Stimulated activated CD8-positive, alpha-beta memory T cell treated with anti-CD3 and anti-CD28 coated beads, Interleukin-12 subunit alpha, Interleukin-12 subunit beta, amount 100 ng/mL, for 24 hours (primary cell): ENCODE data around the gene SMPDL3A.

Source experiments
- DNase-seq: peaks from one replicate; pipeline ENCODE4 v3.0.0-alpha.2; 2020; ENCODE audit errors: extremely low read depth

The SMPDL3A gene

DNA sequence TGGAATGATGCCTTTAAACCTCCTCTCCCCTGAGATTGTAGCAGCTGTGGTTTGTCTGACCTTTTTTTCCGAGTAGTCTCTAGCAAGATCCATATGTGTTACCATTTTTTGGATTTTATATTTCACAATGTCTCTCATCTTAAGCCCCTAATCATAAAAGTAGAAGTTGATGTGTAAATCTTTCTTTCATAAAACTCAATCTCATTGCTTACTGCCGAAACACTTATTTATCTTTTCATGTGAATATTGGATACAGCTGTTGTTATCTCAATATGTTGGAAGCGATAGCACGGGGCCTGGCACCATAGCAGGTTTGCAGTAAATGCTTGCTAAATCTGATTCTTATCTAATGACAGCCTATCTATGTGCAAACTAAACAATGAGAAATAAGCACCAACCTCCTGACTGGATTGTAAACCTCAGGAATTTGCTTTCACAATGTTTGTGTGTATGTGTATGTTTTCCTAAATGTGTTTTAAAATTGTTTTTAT lies 14.2 kb downstream of the SMPDL3A start:
- DNase-seq: no peak

- DNase-seq: no peak
Measured at GRCh38 chr6:122804962-122805485, 16.0 kb downstream of the SMPDL3A start.

DNA sequence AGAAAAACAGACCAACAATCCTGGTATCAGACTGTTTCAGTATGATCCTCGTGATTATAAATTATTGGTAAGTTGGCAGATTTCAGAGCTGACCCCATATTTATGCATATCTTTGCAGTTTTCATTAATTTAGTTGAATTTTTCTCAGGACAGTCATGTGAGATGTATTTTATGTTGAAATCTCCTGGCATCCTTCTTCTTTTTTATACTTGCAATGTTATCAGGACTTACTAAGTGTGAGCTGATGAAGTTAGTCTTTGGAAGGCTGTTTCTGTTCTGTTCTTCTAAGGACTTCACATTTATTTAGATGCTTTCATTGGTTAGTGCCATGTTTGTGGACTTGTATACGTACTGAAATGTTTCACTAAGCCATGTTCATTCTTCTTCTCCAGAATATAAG lies 17.2 kb downstream of the SMPDL3A start:
- DNase-seq: no peak

- DNase-seq: no peak
Measured at GRCh38 chr6:122808121-122808885, 19.2 kb downstream of the SMPDL3A start.

DNA sequence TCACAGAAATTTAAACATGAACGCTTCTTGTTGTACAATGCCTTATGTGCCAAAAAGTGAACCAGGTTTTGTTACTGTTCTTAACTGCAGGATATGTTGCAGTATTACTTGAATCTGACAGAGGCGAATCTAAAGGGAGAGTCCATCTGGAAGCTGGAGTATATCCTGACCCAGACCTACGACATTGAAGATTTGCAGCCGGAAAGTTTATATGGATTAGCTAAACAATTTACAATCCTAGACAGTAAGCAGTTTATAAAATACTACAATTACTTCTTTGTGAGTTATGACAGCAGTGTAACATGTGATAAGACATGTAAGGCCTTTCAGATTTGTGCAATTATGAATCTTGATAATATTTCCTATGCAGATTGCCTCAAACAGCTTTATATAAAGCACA lies 19.9 kb downstream of the SMPDL3A start:
- no peak for DNase-seq

GRCh38 chr6:122809691-122810090 lies 20.6 kb downstream of the SMPDL3A start:
- DNase-seq: no peak

DNA sequence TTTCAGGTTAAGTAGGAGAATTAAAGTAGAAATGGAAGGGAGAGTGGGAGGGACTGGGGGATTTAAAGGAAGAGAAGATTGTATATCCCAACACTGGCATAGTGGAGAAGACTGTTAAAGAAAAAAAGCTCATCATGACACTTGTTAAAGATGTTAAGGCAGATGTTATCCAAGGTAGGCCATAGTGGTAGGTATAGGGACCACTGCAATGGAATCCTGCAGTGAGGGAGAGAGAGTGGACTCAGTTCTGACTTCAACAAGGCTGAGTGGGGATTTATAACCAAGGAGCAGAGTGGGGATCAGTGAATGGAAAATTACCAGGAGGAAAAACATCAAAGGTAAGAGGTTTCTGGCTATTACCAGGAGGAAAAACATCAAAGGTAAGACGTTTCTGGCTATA lies 21.1 kb downstream of the SMPDL3A start:
- no peak for DNase-seq

DNA sequence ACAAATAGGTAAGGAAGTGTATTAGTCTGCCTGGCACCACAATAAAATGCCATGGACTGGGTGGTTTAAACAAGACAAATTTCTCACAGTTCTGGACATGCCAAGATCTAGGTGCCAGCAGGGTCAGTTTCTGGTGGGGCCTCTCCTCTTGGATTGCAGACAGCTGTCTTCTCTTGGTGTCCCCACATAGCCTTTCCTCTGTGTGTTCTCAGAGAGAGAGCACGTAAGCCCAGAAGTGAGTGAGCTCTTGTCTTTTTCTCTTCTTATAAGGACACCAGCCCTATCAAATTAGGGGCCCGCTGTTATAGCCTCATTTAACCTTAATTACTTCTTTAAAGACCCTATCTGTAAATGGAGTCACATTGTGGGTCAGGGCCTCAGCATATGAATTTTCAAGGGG lies 28.3 kb downstream of the SMPDL3A start:
- DNase-seq: no peak

DNA sequence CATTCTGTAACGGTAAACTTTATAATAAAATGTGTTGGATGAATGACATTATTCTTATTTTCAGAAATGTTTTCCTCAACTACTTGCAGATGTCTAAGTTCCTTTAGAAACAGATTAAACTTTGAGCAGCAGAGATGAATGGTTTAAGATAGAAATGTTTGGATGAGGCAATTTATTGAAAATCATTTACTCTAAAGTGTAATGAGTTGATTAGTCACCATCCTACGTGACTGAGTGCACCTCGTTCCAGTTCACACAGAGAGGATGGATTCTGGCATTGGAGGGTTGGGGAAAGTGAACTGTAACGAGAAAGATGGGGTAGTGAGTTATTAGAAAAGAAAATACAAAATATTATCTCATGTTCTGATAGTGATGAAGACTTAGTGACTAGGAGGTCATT lies 28.7 kb downstream of the SMPDL3A start:
- DNase-seq: no peak

- no peak for DNase-seq
Measured at GRCh38 chr6:122818866-122819265, 29.8 kb downstream of the SMPDL3A start.

DNA sequence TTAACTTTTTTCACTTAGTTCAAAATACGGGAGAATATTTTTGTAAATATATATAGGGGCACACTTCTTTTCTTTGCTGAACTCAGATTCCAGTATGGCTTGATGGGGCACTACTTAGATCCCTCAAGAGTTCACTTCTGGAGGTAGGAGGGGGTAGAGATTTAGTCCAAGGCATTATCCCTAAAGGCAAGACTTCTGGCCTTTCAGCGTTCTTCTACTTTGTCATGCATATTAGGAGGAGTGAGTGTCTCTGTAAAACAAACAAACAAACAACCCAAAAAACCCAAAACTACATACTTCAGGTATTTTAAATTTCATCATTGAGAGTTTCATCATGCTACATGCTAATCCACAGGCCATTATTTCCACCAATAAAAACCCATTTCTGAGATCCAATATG lies 32.0 kb downstream of the SMPDL3A start:
- DNase-seq: no peak

DNA sequence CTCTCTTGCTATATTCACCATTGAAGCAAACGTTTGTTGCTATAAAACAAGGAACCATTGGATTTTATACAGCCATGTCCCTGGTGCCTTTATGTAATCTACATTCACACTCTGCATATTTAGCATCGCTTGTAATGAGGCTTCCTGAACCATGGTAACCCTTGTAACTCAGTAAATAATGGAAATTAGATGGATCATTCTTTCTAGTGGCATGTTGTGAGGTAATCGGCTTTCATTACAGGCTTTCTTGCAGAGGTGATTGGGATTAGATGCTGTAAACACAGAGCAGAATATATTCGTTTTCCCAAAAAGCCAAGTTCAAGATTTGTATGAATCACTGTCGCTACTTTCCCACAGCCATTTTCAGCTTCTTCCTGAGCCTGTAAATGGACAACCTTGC lies 36.1 kb downstream of the SMPDL3A start:
- DNase-seq: no peak

DNA sequence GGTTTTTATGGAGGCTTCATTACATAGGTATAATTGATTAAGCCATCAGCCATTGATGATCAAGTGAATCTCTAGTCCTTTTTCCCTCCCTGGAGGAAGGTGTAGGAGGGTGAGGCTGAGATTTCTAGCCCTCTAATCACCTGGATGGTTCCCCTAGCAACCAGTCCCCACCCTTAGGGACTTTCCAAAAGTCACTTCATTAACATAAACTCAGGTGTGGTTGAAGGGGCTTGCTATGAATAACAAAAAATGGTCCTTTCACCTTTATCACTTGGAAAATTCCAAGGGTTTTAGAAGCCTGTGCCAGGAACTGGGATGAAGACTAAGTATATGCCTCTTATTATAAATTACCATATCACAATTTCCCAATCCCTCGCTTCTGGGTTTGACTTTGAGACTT lies 40.4 kb downstream of the SMPDL3A start:
- no peak for DNase-seq

GRCh38 chr6:122831511-122831910 lies 42.5 kb downstream of the SMPDL3A start:
- no peak for DNase-seq

DNA sequence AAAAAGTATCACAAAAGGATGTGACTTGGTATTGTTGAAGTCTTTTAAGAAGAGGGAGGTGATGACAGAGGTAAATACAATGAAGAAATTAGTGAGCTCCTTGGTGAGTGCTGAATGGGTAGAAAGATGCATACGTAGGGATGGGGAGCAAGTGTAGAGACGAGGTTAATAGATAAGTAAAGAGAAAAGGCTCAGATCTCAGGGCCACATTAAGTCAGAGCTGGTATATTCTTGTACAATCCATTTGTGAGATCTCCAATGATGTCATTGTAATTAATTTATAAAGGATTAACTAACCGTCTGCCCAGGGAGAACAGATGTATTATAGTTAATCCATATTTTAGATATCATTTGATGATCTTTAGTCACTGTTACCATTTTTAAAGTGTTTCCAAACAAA lies 43.4 kb downstream of the SMPDL3A start:
- no peak for DNase-seq

DNA sequence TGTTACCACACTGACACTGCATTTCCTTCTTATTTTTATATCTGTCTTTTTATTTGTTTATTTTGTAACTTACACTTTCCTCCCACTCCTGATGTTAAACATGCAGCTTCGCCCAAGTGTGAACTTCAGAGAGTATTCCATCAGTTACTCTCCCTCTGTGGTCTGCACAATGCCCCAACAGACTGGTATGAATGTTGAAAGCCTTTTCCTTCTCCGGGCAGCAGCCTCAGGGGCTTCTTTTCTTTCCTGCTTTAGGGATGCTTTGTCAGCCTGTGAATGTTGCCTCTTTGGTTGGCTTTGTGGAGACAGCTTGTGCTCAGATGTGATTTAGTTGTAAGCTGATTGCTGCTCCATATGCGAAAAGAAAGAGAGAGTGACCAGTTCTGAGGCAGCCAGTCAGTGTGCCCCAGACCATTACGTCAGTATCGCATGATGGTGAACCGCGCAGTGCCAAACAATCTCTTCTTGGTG lies 44.0 kb downstream of the SMPDL3A start:
- no peak for DNase-seq

DNA sequence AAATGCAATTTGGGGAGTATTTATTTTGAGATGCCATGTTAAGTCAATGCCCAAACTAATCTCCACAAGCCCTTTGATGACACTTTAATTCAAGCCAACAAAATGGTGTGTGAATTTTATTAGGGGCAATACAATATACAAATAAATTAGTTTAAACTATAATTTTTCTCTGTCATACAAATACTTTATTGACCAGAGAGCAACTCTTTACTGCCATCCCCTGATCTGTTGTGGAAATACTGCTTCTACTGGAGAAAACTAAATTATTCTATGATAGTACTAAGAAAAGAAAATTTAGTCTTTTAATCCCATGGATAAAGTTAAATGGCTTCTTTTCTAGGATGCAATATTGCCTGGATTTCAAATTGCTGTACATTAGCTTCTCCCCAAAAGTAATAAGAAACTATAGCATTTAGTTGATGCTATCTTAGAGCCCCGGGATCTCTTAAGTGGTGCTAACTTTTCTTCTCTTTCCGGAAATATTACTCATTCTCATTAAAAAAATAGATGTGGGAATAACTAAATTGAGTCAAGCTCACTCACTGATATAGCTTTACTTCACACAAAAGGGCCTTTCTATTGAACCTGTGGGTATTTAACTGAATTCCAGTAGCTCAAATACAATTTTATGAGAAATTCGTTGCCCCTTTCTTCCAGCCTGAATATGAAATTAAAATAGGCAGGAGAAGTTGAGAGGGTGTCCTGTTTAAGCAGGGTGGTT lies 49.2 kb downstream of the SMPDL3A start:
- DNase-seq: no peak

GRCh38 chr6:122839472-122839871 lies 50.4 kb downstream of the SMPDL3A start:
- DNase-seq: peak; percentile 3

DNA sequence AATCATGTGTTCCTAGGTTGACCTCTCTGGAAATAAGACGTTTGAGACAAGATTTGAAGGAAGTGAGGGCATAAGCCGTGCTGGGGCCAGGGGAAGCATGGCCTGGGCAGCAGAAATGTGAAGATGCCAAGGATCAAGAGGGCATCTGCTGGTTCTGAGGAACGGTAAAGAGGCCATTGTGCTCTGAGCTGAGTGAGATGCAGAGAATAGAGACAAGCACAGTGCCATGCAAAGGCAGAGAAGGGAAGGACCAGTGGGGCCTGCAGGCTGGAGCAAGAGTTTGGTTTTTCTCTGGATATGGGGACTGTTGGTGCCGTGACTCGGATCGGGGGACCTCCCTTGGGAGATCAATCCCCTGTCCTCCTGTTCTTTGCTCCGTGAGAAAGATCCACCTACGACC lies 50.8 kb downstream of the SMPDL3A start:
- no peak for DNase-seq

DNA sequence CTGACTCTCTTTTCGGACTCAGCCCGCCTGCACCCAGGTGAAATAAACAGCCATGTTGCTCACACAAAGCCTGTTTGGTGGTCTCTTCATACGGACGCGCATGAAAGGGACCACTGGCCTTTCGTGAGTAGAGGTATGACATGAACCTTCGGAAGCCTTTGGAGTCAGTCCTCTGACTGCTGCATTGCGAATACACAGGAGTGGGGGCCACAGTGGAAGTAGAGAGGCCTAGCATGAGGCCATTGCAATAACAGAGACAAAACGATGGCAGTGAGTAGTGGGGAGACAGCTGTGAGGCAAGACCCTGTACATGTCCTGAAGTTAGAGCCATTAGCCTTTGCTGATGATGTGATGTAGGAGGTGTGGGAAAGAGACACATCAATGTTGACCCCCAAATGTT lies 56.4 kb downstream of the SMPDL3A start:
- no peak for DNase-seq

GRCh38 chr6:122845916-122846612 lies 57.0 kb downstream of the SMPDL3A start:
- DNase-seq: no peak

- DNase-seq: no peak
Measured at GRCh38 chr6:122853259-122853995, 64.4 kb downstream of the SMPDL3A start.
